ENCODE results near the gene ME3.
"Not testable (repeated sequence)": the region's sequence is repeated elsewhere in the genome, so short reads cannot be mapped to it uniquely, and the experiment has no call there.

ME3 gene

DNA sequence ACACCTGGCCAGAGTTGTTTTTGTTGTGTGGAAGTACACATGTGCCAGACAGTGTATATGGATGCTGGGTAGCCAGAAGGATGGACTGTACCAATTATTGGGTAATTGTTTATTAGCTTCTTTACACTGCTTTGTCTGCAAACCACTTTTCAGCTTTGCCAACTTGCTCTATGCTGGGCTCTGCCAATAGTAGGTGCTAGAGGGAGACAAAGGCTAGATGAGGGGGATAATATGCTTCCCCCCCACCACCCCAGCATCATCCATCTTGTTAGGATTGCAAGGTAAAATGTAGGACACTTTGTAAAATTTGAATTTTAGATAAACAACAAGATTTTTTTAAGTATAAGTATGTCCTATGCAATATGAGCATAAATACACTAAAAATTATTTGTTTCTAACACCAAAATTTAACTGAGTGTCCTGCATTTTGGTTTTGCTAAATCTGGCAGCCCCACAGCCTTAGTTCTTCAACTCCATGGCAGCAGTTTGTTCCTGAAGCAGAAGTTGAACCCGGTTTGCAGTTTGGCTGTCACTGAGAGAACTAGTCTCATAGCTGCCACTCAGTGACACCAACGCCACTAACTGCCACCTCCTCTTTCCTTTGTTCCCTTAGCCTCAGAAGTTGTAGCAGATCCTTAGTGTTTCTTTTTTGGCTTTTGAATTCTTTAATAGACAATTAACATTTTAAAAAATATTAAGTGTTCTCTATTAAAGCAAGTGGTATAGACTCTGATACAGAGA, 219.0 kb downstream of the ME3 start:
- no peak for DNase-seq

DNA sequence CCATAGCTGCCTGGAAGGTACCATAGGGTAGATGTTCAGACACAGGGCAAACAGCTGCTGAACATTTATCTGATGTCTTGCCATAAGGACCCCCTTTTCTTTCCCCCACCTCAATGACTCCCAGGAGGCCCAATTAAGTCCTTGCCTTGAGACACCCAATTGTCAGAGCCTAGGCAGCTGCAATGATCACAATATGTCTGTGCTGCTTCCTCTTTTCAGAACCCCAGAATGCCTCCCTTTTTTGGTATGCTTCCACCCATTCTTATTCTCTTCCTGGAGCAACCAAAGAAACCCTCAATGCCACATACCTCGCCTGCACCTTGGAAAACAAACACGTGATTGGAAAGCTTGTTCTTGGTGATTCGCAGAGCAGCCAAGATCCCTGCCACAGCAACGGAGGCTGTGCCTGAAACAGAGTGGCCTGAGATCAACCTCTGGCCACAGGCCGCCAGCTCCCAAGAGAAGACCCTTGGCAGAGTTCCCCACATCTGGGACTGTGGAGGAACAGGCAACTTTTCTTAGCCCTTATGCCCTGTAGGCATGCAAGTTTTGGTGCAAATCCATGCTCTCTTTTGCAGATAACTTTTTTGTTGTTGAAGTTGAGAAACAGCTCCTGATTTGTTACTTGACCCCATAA, 222.3 kb downstream of the ME3 start:
- no peak for DNase-seq

DNA sequence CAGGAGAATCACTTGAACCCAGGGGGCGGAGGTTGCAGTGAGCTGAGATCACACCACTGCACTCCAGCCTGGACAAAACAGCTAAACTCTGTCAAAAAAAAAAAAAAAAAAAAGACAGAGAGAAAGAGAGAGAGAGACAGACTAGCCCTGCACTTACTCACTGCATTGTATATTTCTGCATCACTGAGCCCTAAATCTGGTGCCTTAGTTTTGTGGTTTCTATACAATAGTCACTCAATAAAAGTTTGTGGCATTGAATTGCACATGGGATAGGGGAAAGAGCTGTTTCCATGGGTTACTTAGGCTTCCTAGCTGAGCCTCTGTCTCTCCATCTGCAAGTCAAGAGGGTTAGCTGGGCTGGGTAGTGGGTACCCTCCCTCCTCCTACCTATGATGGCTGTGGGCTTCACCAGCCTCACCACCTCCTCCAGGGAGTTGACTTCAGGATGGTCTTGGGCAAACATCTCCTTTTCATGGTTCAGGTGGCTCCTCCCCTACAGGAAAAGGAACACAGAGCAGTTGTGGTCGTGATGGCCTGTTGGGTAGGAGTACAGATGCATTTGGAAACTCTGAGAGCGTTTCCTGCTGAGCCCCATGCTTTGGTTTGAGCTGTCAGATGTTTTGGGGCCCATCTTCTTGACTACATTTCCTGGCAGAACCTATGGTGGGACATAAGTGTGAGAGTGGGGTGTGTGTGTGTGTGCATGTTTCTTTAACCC, 224.5 kb downstream of the ME3 start:
- no peak for DNase-seq

DNA sequence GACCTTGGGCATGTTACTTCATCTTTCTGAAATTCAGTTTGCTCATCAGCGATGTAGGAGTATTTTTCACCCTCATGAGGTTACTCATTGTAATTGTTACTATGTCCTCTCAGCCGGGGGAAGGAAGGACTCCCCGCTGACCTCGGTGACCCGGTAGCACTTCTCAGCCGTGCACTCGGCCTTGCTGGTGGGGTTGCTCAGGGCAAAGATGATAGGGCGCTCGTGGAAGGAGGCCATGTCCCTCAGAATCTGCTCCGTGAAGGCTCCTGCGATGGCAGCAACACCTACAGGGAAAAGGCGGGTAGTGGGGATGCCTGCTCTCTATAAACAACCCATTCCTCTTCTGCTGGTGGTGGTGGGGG, 225.5 kb downstream of the ME3 start:
- DNase-seq = no peak

DNA sequence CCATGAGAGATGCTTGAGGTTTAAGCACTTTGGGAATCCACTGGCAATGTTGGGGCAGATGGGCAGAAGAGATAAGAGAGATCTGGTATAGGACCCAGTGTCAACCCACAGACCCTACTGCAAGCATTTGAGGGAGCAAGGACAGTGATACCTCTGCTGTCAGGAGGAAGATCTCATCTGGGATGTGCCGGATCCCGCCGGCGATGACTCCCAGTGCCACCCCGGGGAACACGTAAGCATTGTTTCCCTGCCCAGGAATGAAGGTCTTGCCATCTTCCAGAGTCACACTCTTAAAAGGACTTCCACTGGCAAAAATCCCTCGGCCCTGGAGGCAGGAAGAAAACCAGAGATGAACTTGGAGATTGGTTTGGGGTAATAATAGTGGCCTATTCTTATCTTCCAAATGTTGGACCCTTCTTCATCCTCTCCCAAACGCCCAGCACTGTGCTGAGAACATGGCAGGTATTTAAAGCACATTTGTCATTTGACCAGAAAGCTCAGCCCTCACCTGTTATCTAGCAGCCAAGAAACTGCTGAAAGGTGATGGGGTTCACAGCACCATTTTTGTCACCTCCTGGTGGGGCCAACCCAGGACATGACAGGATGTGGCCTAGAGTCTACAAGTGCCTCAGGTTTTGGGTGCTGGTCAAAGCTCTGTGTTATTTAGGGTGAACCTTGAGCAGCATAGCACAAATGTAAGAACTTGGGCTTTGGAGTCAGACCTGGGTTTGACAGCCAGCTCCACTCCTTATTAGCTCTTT, 226.1 kb downstream of the ME3 start:
- no peak for DNase-seq

DNA sequence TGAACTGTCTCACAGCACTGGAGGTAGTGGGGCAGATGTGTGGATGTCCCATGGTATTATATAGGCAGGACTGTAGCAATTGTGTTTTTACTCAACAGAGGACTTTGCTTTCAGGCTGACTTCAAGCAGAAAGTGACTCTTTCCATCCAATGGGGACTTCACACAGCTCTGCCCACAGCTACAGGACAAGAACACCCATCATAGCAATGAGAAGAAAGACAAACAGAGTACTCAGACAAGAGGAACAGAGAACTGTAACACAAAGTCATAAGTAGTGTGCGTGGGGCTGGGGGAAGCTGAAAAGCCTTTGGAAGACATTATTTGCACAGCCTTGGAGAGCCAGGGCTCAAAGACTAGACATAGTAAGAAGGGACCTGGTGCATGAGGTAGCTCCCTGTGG, 227.4 kb downstream of the ME3 start:
- DNase-seq = no peak

DNA sequence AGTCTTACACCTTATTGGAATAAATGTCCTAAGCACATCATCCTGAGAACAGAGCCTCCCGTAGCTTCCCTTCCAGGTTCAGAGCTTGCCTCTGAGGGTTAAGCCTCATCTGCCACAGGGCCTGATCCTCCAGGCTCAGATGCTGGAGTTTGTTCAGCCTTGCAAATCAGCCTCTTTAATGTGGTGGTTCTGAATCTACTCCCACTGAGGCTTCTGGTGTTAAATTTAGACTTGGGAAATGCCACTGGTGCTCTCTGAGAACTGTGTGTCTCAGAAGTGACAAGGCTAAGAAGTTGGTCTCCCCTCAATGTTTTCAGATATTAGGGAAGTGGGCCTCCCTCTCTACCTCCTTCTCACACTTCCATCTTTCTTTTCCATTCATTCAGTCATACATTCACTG, 229.0 kb downstream of the ME3 start:
- DNase-seq = no peak

DNA sequence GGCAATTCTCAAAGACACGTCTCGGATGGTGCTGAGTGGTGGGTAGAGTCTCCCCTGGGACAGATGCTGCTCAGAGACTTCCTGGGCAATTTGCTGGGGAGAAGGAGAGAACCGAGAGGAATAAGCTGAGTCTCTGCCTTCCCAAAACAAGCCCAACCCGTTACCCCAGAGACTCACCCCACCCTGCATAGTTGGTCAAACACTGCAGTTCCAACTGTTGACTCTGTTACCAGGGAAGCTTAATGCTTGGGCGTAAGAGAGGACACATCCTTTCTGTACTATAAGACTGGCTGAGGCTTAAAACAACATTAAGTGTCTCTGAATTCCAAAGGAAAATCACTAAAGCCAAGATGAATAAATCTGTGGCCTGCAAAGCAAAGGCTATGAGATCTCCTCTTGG, 229.6 kb downstream of the ME3 start:
- DNase-seq = no peak

DNA sequence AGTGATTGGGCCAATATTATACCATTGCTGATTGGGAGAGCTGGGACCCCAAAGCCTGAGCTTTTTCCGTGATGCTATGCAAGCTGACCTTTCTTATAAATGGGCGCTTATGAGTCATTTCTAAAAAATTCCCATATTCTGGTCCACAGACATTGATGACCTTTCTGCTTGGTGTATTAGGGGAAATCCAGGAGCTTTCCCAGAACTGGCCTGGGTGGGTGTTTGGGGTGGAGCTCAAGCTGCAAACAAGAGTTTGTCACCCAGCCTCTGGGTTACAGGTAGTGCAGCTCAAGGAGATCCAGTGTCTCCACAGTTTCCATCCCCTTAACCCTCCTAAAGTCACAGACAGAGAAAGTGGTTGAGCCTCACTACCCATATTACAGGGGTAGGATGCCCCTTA, 230.0 kb downstream of the ME3 start:
- no peak for DNase-seq

DNA sequence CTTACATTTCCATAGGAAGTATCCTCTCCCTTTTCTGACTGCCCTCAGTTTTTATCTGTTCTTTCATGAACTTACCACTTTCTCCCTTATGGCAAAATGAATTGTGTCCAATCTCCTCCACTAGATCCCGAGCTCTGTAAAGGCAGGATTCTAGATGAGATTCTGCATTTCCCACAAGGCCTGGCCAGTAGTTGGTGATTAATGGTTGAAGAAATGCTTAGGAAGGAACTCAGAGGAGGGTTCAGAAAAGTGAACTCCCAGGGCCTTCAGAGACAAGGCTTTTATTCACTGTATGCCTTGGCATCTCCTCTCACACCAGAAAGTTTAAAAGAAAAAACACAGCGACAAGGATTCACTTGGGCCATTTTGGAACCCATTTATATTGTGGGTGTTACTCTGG, 231.6 kb downstream of the ME3 start:
- no peak for DNase-seq

DNA sequence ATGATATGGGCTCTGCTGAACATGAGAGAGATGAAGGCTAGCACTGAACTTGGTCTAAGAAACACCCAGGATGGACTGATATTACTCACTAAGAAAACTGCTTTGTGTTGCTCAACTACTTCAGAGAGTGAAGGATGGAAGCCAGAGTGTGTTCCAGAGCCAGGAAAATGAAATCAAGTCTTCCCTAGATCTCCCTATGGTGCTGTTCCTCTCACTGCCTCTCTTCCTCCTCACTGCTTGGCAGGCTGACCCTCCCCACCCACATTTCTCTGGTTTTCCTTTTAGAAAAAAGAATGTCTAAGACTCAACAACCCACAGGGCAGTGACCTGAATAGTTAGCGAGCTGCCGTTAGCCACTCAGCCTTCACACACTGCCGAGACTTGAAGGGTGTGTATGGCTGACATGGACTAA, 232.1 kb downstream of the ME3 start:
- DNase-seq = no peak

DNA sequence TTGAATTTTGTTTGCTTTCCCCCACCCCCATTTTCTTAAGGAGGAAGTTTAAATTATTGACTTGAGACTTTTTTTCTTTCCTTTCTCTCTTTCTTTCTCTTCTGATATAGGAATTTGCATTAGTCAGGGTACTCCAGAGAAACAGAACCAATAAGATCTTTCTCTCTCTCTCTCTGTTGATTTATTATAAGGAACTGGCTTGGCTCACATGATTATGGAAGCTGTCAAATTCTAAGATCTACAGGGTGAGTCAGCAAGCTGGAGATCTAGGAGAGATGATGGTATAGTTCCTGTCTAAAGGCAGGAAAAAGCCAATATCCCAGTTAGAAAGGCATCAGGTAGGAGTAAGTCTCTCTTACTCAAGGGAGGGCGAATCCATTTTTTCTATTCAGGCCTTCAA, 233.7 kb downstream of the ME3 start:
- DNase-seq = no peak

DNA sequence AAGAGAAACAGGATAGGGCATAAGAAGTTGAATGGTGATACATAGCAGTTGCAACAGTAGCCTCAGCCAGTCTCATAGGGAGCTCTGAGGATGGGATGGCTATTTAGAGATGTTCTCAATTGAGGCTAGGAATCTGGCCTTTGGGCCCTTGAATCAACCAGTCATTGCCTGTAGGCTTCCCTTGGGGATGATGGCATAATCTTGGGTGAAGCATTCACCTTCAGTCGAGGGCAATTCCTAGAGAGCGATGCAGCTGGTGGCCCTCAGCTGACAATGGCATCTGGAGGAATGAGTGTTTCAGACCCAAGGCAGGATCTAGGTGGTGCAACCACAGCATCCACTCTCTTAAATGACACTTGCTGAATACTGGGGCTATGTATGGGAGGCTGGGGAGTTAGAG, 236.7 kb downstream of the ME3 start:
- no peak for DNase-seq

DNA sequence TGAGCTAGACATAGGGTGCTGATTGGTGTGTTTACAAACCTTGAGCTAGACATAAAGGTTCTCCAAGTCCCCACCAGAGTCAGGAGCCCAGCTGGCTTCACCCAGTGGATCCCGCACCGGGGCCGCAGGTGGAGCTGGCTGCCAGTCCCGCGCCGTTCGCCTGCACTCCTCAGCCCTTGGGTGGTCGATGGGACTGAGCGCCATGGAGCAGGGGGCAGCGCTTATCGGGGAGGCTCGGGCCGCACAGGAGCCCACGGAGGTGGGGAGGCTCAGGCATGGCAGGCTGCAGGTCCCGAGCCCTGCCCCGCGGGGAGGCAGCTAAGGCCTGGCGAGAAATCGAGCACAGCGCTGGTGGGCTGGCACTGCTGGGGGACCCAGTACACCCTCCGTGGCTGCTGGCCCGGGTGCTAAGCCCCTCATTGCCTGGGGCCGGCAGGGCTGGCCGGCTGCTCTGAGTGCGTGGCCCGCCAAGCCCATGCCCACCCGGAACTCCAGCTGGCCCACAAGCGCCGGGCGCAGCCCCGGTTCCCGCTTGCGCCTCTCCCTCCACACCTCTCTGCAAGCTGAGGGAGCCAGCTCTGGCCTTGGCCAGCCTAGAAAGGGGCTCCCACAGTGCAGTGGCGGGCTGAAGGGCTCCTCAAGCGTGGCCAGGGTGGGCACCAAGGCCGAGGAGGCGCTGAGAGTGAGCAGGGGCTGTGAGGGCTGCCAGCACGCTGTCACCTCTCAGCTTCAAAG, 238.9 kb downstream of the ME3 start:
- DNase-seq = not testable (repeated sequence)

DNA sequence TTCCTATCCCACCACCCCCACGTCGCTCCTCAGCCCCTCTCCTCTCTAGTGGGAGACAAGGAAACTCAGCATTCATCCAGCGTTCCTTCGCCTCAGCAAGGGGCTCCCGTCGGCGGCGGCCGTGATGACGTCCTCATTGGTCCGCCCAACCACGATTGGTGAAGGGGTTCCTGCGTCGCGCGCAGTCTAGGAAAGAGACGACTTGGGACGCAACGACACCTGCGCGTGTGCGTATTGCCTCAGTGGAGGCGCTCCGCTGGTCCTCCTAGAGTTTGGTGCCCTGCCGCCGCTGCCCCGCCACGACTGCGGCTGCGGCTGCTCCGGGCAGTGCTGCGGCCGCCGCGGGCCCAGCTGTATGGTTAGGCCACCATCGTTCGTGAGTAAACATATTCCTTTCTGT, 241.2 kb downstream of the ME3 start:
- no peak for DNase-seq

DNA sequence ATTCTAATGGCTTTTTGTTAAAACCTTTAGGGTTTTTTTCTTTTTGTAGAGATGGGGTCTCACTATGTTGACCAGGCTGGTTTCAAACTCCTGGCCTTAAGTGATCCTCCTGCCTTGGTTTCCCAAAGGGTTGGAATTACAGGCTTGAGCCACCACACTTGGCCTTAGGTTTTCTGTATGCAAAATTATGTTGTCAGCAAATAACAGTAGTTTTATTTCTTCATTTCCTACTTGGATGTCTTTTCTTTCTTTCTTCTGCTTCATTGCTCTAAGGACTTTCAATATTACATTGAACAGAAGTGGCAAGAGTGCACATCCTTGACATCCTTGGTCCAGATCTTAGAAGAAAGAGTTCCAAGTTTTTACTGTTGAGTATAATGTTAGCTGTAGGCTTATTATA, 245.0 kb downstream of the ME3 start:
- no peak for DNase-seq

DNA sequence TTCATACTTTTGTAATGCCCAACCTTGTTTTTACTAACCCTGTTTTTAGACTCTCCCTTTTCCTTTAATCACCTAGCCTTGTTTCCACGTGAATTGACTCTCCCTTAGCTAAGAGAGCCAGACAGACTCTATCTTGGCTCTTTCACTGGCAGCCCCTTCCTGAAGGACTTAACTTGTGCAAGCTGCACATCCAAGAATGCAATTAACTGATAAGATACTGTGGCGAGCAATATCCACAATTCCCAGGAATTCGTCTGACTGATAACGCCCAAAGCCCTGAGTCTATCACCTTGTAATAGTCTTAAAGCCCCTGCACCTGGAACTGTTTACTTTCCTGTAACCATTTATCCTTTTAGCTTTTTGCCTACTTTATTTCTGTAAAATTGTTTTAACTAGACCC, 248.9 kb downstream of the ME3 start:
- DNase-seq = not testable (repeated sequence)

DNA sequence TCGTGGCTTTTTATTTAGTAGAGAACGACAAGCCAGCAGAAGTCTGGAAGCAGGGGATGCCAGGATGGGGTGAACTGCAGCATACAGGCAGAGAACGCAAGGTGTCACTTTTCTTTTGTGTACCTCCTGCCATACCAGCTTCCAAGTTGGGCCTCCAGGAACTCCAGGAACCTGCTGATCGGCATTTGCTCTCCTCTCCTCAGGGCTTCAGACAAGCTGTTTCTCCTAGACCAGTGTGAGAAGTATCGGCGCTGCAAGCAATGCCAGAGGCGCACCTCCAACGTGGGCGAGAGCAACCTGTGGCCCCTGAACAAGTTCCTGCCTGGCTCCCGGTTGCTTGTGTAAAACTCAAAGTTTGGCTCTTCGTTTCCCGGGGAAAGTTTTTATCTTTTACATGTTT, 250.0 kb downstream of the ME3 start:
- no peak for DNase-seq

DNA sequence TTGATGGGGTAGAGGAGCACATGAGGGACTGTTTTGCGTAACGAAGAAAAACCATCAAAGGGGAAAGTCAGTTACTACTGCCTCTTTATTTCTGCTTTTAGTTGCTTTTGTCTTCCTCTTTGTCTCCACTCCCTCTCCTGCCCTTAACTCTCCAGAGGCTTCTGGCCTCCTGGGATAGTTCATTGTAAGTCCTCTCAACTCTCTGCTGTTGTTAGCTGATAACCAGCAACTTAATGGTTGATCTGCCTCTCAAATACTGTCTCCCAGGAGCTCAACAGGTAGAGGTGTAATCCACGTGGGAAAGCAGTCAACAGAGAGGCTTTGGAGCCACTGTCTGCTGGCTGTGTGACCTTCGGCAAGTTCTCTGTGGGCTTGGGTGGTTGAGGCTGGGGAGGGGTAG, 250.5 kb downstream of the ME3 start:
- DNase-seq = no peak

DNA sequence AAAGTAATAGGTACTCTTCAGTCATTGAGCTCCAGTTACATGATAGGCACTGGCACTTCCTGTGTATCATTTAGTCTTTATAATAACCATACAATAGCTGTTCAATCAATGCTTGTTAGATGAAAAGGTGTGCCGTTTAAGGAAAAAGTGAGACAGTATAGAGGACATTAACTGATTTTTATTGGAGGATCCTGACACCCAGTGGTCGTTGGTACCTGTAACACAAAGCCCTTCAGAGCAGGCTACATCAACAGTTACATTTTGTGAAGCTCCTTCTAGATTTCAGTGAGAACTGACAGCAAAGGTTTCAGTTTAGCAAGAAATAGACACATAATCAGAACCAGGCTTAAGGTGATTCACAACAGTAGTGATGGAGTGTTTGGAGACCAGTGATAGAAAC, 253.5 kb downstream of the ME3 start:
- no peak for DNase-seq

DNA sequence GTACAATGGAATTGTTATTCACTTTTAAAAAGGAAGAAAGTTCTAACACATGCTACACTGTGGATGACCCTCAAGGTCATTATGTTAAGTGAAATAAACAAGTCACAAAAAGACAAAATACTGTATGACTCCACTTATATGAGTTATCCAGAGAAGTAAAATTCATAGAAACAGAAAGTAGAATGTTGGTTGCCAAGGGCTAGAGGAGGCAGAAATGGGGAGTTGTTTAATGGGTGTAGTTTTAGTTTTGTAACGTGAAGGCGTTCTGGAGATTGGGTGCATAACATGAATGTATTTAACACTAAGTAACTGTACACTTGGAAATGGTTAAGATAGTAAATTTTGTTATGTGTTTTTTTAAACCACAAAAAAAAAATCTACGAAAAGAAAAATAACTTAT, 253.9 kb downstream of the ME3 start:
- no peak for DNase-seq

DNA sequence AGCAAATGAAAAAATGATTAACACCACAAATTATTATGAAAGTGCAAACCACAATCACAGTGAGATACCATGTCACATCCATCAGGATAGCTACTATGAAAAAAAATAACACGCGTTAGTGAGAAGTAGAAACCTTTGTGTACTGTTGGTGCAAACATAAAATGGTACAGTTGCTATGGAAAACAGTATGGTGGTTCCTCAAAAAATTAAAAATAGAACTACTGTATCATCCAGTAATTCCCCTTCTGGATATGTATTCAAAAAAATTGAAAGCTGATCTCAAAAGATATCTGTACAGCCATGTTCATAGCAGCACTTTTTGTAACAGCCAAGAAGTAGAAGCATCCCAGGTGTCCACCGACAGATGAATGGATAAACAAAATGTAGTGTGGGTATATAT, 254.3 kb downstream of the ME3 start:
- DNase-seq = no peak

DNA sequence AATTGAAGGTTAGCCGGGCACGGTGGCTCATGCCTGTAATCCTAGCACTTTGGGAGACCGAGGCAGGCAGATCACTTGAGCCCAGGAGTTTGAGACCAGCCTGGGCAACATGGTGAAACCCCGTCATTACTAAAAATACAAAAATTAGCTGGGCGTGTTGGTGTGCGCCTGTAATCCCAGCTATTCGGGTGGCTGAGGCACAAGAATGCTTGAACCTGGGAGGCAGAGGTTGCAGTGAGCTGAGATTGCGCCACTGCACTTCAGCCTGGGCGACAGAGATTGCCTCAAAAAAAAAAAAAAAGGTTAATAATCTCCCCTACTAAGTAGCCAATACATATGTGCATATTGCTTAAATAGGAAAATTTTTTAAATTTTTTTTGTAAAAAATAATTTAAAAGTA, 255.5 kb downstream of the ME3 start:
- not testable (repeated sequence) for DNase-seq
